Suppressor macrophage treated with lipopolysaccharide for 4 hours (primary cell): ENCODE results near the gene CCDC137.

Experiments used
- DNase-seq: peaks from one replicate; pipeline ENCODE4 v3.0.0-alpha.2; 2020

Gene CCDC137

DNA sequence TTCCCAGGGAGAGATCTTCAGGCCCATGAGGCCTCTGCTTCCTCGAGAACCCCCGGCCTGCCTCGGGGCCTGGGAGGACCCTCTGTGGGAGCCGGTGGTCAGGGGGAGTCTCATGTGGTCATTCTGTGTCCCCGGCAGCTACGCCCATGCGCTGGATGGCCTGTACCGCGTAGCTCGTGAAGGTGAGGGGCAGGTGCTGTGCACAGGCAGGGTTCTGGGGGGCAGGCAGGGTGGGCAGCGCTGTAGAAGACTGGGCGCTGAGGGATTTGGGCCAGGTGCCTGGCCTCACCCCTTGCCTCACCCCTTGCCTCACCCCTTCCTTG is 50.1 kb downstream of the CCDC137 start:
- DNase-seq: no peak

GRCh38 chr17:81717049-81717765 is 50.7 kb downstream of the CCDC137 start:
- DNase-seq: no peak

GRCh38 chr17:81717766-81718089 is 51.2 kb downstream of the CCDC137 start:
- no peak for DNase-seq

- no peak for DNase-seq
Measured at GRCh38 chr17:81719410-81720266, 53.1 kb downstream of the CCDC137 start.

DNA sequence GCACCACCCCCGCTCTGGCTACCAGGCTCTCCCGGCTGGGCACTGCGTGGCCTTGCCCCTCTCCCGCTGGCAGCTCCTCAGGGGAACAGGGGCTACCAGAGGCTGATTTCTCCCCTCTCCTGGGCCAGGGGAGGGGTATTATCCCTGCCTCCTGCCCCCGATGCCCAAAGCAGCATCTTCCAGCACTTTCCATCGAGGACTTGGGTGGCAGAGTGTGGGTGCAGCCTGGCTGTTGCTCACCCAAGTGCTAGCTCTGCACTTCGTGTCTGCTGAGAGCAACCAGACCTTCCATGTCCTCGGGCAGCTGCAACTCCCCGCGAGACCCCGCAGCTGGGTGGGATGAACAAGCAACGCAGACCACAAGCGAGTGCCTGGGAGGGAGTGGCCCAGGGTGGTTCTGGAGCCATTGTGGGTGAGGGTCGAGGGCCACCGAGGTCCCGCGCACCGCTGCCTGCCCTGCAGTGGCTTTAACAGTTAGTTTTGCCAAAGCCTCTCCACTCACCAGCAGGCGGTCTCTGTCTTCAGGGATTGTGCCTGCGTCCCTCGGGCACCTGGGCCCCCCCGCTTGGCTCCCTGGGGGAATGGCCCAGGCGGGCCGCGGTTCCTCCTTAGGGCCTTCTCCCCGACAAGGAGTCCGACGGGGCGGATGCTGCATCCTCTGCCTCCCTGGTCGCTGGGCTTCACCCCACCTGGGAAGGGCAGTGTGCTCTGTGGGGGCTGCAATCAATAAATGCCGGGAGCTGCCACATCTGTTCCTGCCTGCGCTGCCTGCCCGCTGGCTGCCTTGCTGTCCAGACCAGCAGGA is 53.9 kb downstream of the CCDC137 start:
- DNase-seq: no peak

DNA sequence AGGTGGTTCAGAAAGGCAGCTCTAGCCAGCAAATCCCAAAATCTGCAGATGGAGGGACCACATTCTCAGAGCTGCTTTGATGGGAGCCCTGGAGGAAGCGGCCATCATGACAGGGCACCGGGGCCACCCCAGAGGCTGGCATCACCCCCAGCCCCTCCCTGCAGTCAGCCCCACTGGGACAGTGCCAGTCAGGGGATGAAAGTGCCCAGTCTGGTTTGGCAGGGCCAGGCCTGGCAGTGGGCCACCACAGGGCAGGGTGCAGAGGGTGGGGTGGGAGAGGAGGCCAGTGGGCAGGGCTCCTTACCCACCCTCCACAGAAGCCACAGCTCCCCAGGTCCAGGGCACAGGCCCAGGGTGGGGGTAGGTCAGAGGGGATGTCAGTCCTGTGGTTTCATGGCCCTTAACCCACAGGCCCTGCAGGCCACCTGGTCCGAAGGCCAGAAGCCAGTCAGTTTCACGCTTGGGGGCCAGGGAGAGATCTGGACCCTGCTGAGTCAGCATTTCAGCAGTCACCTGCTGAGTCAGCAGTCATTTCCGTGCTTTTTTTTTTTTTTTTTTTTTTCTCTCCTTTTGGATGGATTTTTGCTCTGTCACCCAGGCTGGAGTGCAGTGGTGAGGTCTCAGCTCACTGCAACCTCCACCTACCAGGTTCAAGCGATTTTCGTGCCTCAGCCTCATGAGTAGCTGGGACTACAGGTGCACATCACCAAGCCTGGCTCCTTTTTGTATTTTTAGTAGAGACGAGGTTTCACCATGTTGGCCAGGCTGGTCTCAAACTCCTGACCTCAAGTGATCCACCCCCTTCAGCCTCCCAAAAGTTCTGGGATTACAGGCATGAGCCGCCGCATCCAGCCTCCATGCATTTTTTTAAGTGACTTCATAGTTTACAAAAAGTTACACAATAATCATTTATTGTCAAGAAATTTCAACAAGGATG is 55.9 kb downstream of the CCDC137 start:
- DNase-seq: no peak
